HCT116 (cell line): ENCODE data around the gene KRT14.
"Not testable (repeated sequence)": the region's sequence is repeated elsewhere in the genome, so short reads cannot be mapped to it uniquely, and the experiment has no call there.

Experiments used
- CTCF ChIP-seq, 3 experiments: fragments of 200-600 bp in 1 of 3; sonication (generic) in 1 of 3; IDR thresholded peaks in 2 of 3; conservative IDR thresholded peaks in 1 of 3; 2 replicates each; pipeline ENCODE4 v1.5.1; 2012 to 2017; ENCODE audit warnings: low read depth in 2 of 3, low read length in 2 of 3, antibody characterized with exemption in 1 of 3, borderline replicate concordance in 1 of 3, control low read depth in 1 of 3, mild to moderate bottlenecking in 1 of 3, mixed read lengths in 1 of 3, mixed run types in 1 of 3, moderate library complexity in 1 of 3; ENCODE audit not compliant: insufficient read depth in 1 of 3
- EZH2 ChIP-seq: fragments of 200-600 bp; sonication (generic); IDR thresholded peaks from 2 replicates; pipeline ENCODE4 v1.6.1; 2017; ENCODE audit warnings: antibody characterized with exemption, mixed run types
- POLR2A ChIP-seq: IDR thresholded peaks from 2 replicates; pipeline ENCODE4 v1.7.0; 2011; ENCODE audit warnings: borderline replicate concordance; ENCODE audit not compliant: insufficient read depth, insufficient read length; ENCODE audit errors: extremely low read depth
- POLR2AphosphoS5 ChIP-seq: IDR thresholded peaks from 2 replicates; pipeline ENCODE4 v1.6.1; 2011; ENCODE audit warnings: mild to moderate bottlenecking, low read depth, low read length, moderate library complexity
- SIN3A ChIP-seq: IDR thresholded peaks from 2 replicates; pipeline ENCODE4 v1.6.1; 2012; ENCODE audit warnings: low read depth
- SP1 ChIP-seq: IDR thresholded peaks from 2 replicates; pipeline ENCODE4 v1.6.1; 2012; ENCODE audit warnings: low read depth
- SRF ChIP-seq: IDR thresholded peaks from 2 replicates; pipeline ENCODE4 v1.6.1; 2012; ENCODE audit warnings: low read depth

GRCh38 chr17:41616486-41616885, 29.8 kb upstream of the KRT14 start:
- TF ChIP-seq CTCF (IDR thresholded peaks at IDR 0.05 in 2 of 3, conservative IDR thresholded peaks at IDR 0.05 in 1 of 3; ENCODE audit: borderline replicate concordance in 1 of 3, insufficient read depth in 1 of 3, low read depth in 2 of 3, low read length in 2 of 3); SP1; EZH2; POLR2AphosphoS5; POLR2A; SIN3A; SRF: not testable (repeated sequence)
